Loucy (cell line): Measurements from ENCODE around the gene SLC5A2.
A peak's percentile ranks its signal among the peaks of the same experiment; 100 is the strongest.

ENCODE experiments used
- H2AFZ ChIP-seq: fragments of 200-600 bp; sonication (generic); 2 replicates; pipeline ENCODE4 v1.6.0; 2016; ENCODE audit warnings: antibody characterized with exemption, mild to moderate bottlenecking, low read length, moderate library complexity
- H3F3A ChIP-seq: fragments of 200-600 bp; 2 replicates; pipeline ENCODE4 v1.6.0; 2016; ENCODE audit warnings: antibody characterized with exemption, low read depth, mild to moderate bottlenecking
- H3K27me3 ChIP-seq: fragments of 200-600 bp; sonication (generic); 2 replicates; pipeline ENCODE4 v1.6.1; 2014; ENCODE audit warnings: low read length, mild to moderate bottlenecking; ENCODE audit not compliant: insufficient read depth, poor library complexity, severe bottlenecking
- H3K36me3 ChIP-seq: fragments of 200-600 bp; sonication (generic); 2 replicates; pipeline ENCODE4 v1.6.1; 2016; ENCODE audit warnings: low read length; ENCODE audit not compliant: insufficient read depth
- H3K4me1 ChIP-seq: fragments of 200-600 bp; sonication (generic); 2 replicates; pipeline ENCODE4 v1.5.1; 2014; ENCODE audit warnings: low read length, mild to moderate bottlenecking; ENCODE audit not compliant: insufficient read depth, poor library complexity, severe bottlenecking
- H3K4me2 ChIP-seq: fragments of 200-600 bp; sonication (generic); 2 replicates; pipeline ENCODE4 v1.6.0; 2014; ENCODE audit warnings: antibody characterized with exemption, low read length, low read depth, mild to moderate bottlenecking; ENCODE audit not compliant: poor library complexity, severe bottlenecking
- H3K4me3 ChIP-seq: fragments of 200-600 bp; sonication (generic); 2 replicates; pipeline ENCODE4 v1.5.1; 2014; ENCODE audit warnings: low read length, mild to moderate bottlenecking, mixed read lengths; ENCODE audit not compliant: poor library complexity, severe bottlenecking
- H3K79me2 ChIP-seq: fragments of 200-600 bp; sonication (generic); 2 replicates; pipeline ENCODE4 v1.6.1; 2014; ENCODE audit warnings: low read length; ENCODE audit not compliant: insufficient read depth
- H3K9ac ChIP-seq: fragments of 200-600 bp; sonication (generic); 2 replicates; pipeline ENCODE4 v1.6.0; 2014; ENCODE audit warnings: mild to moderate bottlenecking, low read depth, low read length, moderate library complexity; ENCODE audit not compliant: poor library complexity, severe bottlenecking
- H3K9me2 ChIP-seq: fragments of 200-600 bp; sonication (generic); replicated peaks from 2 replicates; pipeline ENCODE4 v1.6.1; 2016; ENCODE audit warnings: low read depth, low read length, mixed read lengths
- H3K9me3 ChIP-seq: fragments of 200-600 bp; sonication (generic); 2 replicates; pipeline ENCODE4 v1.6.1; 2014; ENCODE audit warnings: mild to moderate bottlenecking, antibody characterized with exemption, low read length, low read depth; ENCODE audit not compliant: insufficient read depth
- H4K20me1 ChIP-seq: fragments of 200-600 bp; sonication (generic); 2 replicates; pipeline ENCODE4 v1.6.0; 2014; ENCODE audit warnings: antibody characterized with exemption, low read length, mild to moderate bottlenecking; ENCODE audit not compliant: insufficient read depth, poor library complexity, severe bottlenecking
- CTCF ChIP-seq: fragments of 200-600 bp; sonication (generic); conservative IDR thresholded peaks from 2 replicates; pipeline ENCODE4 v1.5.1; 2014; ENCODE audit warnings: mild to moderate bottlenecking, antibody characterized with exemption, low read length
- EZH2phosphoT487 ChIP-seq: fragments of 200-600 bp; IDR thresholded peaks from 2 replicates; pipeline ENCODE4 v1.6.1; 2018; ENCODE audit warnings: antibody characterized with exemption, mild to moderate bottlenecking, moderate library complexity, borderline replicate concordance

SLC5A2 gene

DNA sequence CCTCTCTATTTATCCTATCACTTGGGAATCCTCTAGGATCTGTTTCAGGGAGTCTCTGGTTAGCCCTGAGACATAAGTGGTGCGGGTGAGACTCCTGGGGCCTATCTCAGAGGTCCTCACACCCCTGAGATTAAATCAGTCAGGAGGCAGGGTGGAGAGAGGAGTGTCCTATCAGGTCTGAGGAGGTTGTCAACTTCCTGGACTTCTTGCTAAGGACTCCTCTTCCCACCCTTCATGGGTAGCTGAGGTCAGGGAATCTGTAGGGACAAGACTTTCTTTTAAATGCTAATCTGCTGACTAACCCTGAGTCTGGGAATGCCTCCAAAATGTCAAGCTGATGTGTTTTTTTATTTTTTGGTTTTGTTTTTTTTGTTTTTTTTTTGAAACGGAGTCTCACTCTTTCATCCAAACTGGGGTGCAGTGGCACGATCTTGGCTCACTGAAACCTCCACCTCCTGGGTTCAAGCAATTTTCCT lies 30.3 kb upstream of the SLC5A2 start:
- H3K4me2 ChIP-seq = no peak overlapping the region
- H2AFZ ChIP-seq = no peak overlapping the region

GRCh38 chr16:31453255-31454204 lies 29.4 kb upstream of the SLC5A2 start:
- Histone ChIP-seq H3K4me3 (no peak overlapping the region), H3K79me2 (peaks cover 31% of the 10 kb centered on the region), H3F3A (peaks cover 6% of the 10 kb centered on the region), H3K9ac (peak overlapping the region; percentile 29), H3K4me2 (no peak overlapping the region), H3K4me1 (peaks cover 36% of the 10 kb centered on the region), H4K20me1 (peaks cover 29% of the 10 kb centered on the region), H3K9me2 (no peaks in the 10 kb centered on the region), H3K9me3 (no peaks in the 10 kb centered on the region), H3K27me3 (no peaks in the 10 kb centered on the region), H2AFZ (no peak overlapping the region), H3K36me3 (no peaks in the 10 kb centered on the region)
- no peak for TF ChIP-seq EZH2phosphoT487
- no peak for TF ChIP-seq CTCF

More for the DNA sequence above, 30.3 kb upstream of the SLC5A2 start:
- H3K4me3 ChIP-seq = no peak overlapping the region
- peaks cover 32% of the 10 kb centered on the region for H3K4me1 ChIP-seq
- H3K79me2 ChIP-seq = peaks cover 28% of the 10 kb centered on the region
- TF ChIP-seq CTCF (no peak), EZH2phosphoT487 (no peak)
- no peaks in the 10 kb centered on the region for H3K27me3 ChIP-seq
- H3F3A ChIP-seq = peaks cover under 1% of the 10 kb centered on the region; the same call in 1 of the 2 replicates
- H4K20me1 ChIP-seq = peaks cover 24% of the 10 kb centered on the region
- no peaks in the 10 kb centered on the region for H3K36me3 ChIP-seq
- H3K9ac ChIP-seq = no peak overlapping the region
- H3K9me2 ChIP-seq = no peaks in the 10 kb centered on the region
- no peaks in the 10 kb centered on the region for H3K9me3 ChIP-seq

GRCh38 chr16:31455601-31456314 lies 27.2 kb upstream of the SLC5A2 start:
- Histone ChIP-seq H3K9me2 (no peaks in the 10 kb centered on the region), H3K4me1 (peaks cover 44% of the 10 kb centered on the region), H3K4me2 (peak overlapping the region; percentile 84), H4K20me1 (peaks cover 37% of the 10 kb centered on the region), H3K79me2 (peaks cover 39% of the 10 kb centered on the region), H3K9ac (peak overlapping the region; percentile 48), H3K4me3 (peak overlapping the region; percentile 46), H2AFZ (no peak overlapping the region), H3F3A (peaks cover 6% of the 10 kb centered on the region), H3K9me3 (no peaks in the 10 kb centered on the region), H3K27me3 (no peaks in the 10 kb centered on the region), H3K36me3 (no peaks in the 10 kb centered on the region)
- TF ChIP-seq CTCF (peak; percentile 84), EZH2phosphoT487 (no peak)
